Activated T-helper 1 cell treated with Interleukin-2 at 50 U/mL for 16 hours (primary cell): Measurements from ENCODE around the gene PBX3.
"Not testable (repeated sequence)": the region's sequence is repeated elsewhere in the genome, so short reads cannot be mapped to it uniquely, and the experiment has no call there.

Experiments used
- DNase-seq: peaks from one replicate; pipeline ENCODE4 v3.0.0-alpha.2; 2020; ENCODE audit warnings: low read depth

The PBX3 gene

DNA sequence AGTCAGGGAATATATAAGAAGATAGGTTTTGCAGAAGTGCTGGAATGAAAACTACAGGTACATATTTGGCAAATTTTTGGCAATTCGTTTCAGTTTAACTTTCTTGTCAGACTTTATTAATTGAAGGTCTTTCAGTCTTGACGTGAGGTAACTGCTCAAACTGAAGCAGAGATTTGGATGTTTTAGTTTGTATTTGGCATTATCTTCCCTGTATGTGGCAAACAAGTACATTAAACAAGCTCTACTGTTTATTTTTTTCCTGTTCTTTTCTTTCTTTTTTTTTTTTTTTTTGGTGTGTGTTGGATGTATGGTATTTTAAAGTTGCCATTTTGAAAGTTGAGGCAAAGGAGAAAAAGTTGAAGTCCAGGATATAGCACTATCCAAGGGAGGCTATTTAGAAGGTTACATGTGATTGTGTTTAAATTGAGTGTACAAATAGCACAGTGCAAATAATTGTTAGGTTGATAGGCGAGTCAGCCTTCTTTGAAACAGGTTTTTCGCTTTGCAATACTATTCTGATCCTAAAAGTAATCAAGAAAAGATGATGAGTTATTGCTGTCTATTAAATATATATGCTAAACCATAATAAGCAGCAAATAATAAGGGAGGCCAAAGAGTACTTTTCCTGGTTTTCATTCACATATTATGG, 2.2 kb downstream of the PBX3 start:
- no peak for DNase-seq

GRCh38 chr9:125749951-125750626, 2.9 kb downstream of the PBX3 start:
- no peak for DNase-seq

GRCh38 chr9:125750627-125751011, 3.4 kb downstream of the PBX3 start:
- DNase-seq = no peak

DNA sequence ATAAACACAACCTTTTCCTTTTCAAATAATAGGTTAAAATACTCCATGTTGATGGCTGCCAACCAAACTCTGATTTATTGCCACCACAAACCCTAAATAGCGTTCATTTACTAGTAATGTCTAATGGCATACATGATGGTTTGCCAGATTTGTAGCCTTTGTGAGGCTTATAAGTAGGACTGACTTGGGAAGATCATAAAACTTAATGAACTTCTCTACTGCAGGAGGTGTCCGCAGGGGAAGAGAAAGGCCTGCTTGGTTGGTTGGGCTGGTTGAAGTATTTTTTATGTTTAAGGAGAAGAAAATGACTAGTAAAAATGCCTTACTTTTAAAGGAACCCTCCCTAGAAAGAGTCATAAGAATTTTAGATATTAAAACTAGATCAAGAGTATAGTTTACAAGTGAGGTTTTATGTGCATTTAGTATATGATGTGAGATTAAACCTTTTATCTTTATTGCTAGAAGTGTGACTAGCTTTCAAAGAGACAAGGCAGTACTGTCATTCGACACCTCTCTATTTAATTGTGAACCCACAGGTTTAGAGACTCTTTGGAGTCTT, 5.0 kb downstream of the PBX3 start:
- no peak for DNase-seq

DNA sequence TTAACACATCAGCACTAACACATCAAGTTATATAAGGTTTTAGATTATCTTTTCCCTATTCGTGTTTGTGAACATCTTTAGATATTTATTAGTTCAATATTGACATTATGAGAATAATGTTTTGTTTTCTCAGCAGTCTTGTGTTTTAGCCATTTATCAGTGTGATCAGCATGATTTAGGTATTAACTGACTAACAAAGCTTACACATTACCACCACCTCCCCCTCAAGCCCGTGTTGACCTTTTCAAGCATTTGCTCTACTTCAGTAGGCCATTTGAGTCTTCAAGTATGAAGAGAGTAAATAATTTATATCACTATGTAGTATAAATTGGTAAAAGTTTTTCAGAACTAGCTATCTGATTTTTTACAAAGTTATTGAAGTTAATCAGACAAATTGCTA, 6.9 kb downstream of the PBX3 start:
- no peak for DNase-seq

- no peak for DNase-seq
Observed at GRCh38 chr9:125755340-125755739, 8.2 kb downstream of the PBX3 start.

- DNase-seq = no peak
Observed at GRCh38 chr9:125756518-125756917, 9.3 kb downstream of the PBX3 start.

- no peak for DNase-seq
Observed at GRCh38 chr9:125757834-125758233, 10.7 kb downstream of the PBX3 start.

GRCh38 chr9:125758986-125759763, 12.0 kb downstream of the PBX3 start:
- no peak for DNase-seq

GRCh38 chr9:125759764-125760129, 12.6 kb downstream of the PBX3 start:
- no peak for DNase-seq

- DNase-seq = no peak
Observed at GRCh38 chr9:125760537-125760936, 13.4 kb downstream of the PBX3 start.

- no peak for DNase-seq
Observed at GRCh38 chr9:125761676-125762450, 14.7 kb downstream of the PBX3 start.

DNA sequence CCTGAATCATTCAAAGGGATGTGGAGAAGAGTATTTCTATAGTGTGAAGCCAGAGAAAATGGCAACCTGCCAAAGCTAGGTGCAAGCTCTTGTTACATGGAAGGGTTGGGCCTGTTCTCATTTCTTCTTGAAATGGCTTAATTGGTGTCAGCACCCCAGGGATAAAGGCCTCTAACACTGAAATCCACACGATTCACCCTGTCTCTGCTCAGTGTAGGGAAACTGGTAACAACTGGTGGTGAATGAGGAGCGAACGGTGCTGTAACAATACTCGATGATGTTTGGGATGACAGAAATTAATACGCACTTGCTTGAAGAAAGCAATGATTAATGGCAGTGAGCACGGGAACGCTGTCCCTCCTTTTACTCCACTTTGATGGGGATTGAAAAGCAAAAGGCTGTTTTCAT, 16.2 kb downstream of the PBX3 start:
- DNase-seq = no peak

GRCh38 chr9:125764198-125764597, 17.0 kb downstream of the PBX3 start:
- no peak for DNase-seq

DNA sequence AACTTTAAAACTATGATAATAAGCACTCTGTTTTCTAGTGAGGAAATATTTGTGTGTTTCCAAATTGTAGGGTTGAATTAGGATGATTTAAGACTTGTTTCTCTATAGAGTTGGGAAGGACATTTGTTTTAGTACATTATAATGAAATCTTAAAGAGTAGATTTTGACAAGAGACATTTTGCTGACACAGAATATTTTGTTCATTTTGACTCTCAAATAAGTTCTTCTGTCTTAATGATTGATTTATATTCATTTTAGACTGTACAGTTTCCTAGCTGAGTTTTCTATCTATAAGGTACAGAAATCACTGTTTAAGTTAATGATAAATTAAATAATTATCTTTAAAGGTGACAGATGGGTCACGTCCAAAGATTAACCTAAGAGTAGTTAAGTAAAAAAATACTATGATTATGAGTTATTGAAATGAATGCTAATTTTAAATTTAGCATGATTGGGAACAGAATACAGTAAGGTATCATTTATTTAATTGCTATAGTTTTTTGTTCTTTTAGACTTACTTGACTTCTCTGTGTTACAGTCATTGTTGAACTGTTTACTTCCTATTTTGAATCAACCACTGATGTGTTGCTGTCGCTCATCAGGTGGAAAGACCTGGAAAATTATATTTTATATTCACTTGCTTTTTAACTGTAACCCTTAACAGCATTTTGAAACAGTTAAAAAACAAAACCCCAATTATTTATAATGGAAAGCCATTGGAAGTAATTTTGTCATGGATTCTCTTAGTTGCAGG, 19.5 kb downstream of the PBX3 start:
- DNase-seq = no peak

DNA sequence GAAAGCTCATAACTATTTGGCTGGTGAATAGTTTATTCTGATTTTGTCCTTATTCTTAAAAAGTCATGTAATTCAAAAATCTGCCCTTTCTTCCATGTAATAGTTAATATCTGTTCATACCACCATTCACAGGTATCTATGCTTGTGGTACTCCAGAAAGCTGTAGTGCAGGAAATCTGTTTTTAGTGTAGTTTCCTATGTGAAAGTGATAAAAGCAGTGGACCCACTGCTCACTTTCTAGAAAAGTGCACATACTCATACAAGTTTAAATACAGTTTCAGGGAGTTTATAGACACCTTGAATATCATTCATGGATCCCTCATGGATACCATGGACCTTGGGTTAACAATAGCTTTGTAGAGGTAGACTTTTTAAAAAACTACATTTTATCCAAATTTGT, 20.2 kb downstream of the PBX3 start:
- DNase-seq = no peak

DNA sequence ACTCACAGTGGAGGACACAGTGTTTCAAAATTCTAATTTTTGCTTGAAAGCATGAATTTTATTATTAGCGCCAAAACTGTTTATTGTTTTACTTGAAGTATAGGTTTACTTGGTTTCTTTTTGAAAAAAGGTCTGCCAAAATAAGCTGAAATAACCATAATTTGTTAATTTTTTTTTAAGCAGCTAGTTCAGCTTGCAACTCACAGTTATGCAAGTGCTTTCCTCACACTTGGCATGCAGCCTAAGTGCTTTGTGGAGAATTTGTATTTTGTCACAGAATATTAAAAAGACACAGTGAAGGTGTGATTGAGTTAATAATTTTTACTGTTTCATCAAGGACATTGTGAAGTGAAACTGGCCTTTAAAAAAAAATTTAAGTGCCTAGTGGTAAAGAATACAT, 21.6 kb downstream of the PBX3 start:
- no peak for DNase-seq

GRCh38 chr9:125771037-125771436, 23.9 kb downstream of the PBX3 start:
- no peak for DNase-seq

DNA sequence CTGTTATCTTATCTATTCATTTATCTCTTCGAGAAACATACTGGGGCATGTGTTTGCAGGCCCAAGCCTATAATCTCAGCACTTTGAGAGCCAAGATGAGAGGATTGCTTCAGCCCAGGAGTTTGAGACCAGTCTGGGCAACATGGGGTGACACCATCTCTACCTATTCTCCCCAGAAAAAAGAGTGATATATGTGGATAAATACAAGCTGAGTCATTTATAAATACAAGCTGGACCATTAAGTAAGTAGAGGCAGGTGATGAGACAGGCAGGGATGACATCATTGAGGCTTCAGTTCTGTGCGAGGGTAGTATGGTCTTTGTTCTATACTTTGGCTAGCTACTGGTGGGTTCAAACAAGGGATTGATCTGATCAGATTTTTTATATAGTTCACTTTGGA, 25.6 kb downstream of the PBX3 start:
- no peak for DNase-seq

DNA sequence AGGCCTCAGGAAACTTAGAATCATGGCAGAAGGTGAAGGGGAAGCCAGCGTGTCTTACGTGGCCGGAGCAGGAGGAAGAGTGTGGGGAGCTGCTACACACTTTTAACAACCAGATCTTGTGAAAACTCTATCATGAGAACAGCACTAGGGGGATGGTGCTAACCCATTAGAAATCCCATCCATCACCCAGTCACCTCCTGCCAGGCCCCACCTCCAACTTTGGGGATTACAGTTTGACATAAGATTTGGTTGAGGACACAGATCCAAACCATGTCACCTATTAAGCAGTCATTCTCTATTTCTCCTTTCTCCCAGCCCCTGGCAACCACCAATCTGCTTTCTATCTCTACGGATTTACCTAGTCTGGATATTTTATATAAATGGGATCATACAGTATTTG, 26.9 kb downstream of the PBX3 start:
- no peak for DNase-seq

- not testable (repeated sequence) for DNase-seq
Observed at GRCh38 chr9:125776789-125777188, 29.6 kb downstream of the PBX3 start.
